H9 (cell line): ENCODE results near the gene TAGLN3. TPM values are rescaled to one million over a fixed set of nuclear protein-coding genes. Genes with fewer than 3 reads are reported as not detected.

Source experiments
- DNase-seq: peaks from one replicate; pipeline ENCODE4 v3.0.0-alpha.2; 2017
- H2AFZ ChIP-seq: one replicate; pipeline ENCODE4 v1.6.1; 2013; ENCODE audit warnings: mild to moderate bottlenecking, low read length, control low read depth, moderate library complexity
- H2AK5ac ChIP-seq: 2 replicates; pipeline ENCODE4 v1.6.1; 2013; ENCODE audit warnings: low read length, control low read depth, mixed read lengths; ENCODE audit not compliant: insufficient read length
- H2BK120ac ChIP-seq: one replicate; pipeline ENCODE4 v1.6.1; 2013; ENCODE audit warnings: low read depth, mild to moderate bottlenecking, low read length, control low read depth, inconsistent platforms; ENCODE audit not compliant: poor library complexity, severe bottlenecking
- H2BK12ac ChIP-seq: 2 replicates; pipeline ENCODE4 v1.6.1; 2013; ENCODE audit warnings: low read length, control low read depth, mixed read lengths, low read depth; ENCODE audit not compliant: insufficient read length
- H2BK15ac ChIP-seq: 2 replicates; pipeline ENCODE4 v1.6.1; 2013; ENCODE audit warnings: low read depth, low read length, control low read depth
- H2BK20ac ChIP-seq: one replicate; pipeline ENCODE4 v1.6.1; 2013; ENCODE audit warnings: low read depth, mild to moderate bottlenecking, low read length, control low read depth, inconsistent platforms; ENCODE audit not compliant: poor library complexity, severe bottlenecking
- H2BK5ac ChIP-seq: 2 replicates; pipeline ENCODE4 v1.6.1; 2013; ENCODE audit warnings: low read length, control low read depth, mixed read lengths; ENCODE audit not compliant: insufficient read length
- H3K14ac ChIP-seq: 2 replicates; pipeline ENCODE4 v1.6.1; 2013; ENCODE audit warnings: low read length, control low read depth; ENCODE audit not compliant: insufficient read depth
- H3K18ac ChIP-seq: 2 replicates; pipeline ENCODE4 v1.6.1; 2013; ENCODE audit warnings: low read depth, mild to moderate bottlenecking, mixed read lengths, low read length, control low read depth; ENCODE audit not compliant: insufficient read length
- H3K23ac ChIP-seq: 2 replicates; pipeline ENCODE4 v1.6.1; 2013; ENCODE audit warnings: low read length, control low read depth, mixed read lengths, low read depth; ENCODE audit not compliant: insufficient read length
- H3K23me2 ChIP-seq: 2 replicates; pipeline ENCODE4 v1.6.1; 2013; ENCODE audit warnings: low read depth, mild to moderate bottlenecking, mixed read lengths, low read length, control low read depth; ENCODE audit not compliant: insufficient read length, poor library complexity, severe bottlenecking
- H3K27ac ChIP-seq: 2 replicates; pipeline ENCODE4 v1.5.1; 2013; ENCODE audit warnings: low read length, control low read depth, mixed read lengths, low read depth; ENCODE audit not compliant: insufficient read length
- H3K27me3 ChIP-seq: 2 replicates; pipeline ENCODE4 v1.6.1; 2013; ENCODE audit warnings: low read length, control low read depth, inconsistent platforms; ENCODE audit not compliant: insufficient read depth
- H3K4ac ChIP-seq: 2 replicates; pipeline ENCODE4 v1.6.1; 2013; ENCODE audit warnings: low read depth, mild to moderate bottlenecking, control low read depth, inconsistent platforms, low read length, moderate library complexity
- H3K4me1 ChIP-seq: 2 replicates; pipeline ENCODE4 v1.6.1; 2013; ENCODE audit warnings: low read length, control low read depth, inconsistent platforms; ENCODE audit not compliant: insufficient read depth
- H3K4me2 ChIP-seq: 2 replicates; pipeline ENCODE4 v1.6.1; 2013; ENCODE audit warnings: low read length, control low read depth, mixed read lengths; ENCODE audit not compliant: insufficient read length, insufficient read depth
- H3K56ac ChIP-seq: 2 replicates; pipeline ENCODE4 v1.6.1; 2013; ENCODE audit warnings: low read depth, mild to moderate bottlenecking, mixed read lengths, low read length, control low read depth; ENCODE audit not compliant: insufficient read length
- H3K79me1 ChIP-seq: 2 replicates; pipeline ENCODE4 v1.6.1; 2013; ENCODE audit warnings: low read depth, mild to moderate bottlenecking, moderate library complexity, low read length, control low read depth, inconsistent platforms; ENCODE audit not compliant: insufficient read depth, poor library complexity, severe bottlenecking
- H3K79me2 ChIP-seq: 2 replicates; pipeline ENCODE4 v1.6.1; 2013; ENCODE audit warnings: low read length, control low read depth, inconsistent platforms; ENCODE audit not compliant: insufficient read depth
- H3K9ac ChIP-seq: 2 replicates; pipeline ENCODE4 v1.6.1; 2013; ENCODE audit warnings: low read length, control low read depth, mixed read lengths; ENCODE audit not compliant: insufficient read length; ENCODE audit errors: extremely low read depth
- H3K9me3 ChIP-seq: one replicate; pipeline ENCODE4 v1.6.1; 2013; ENCODE audit warnings: low read depth, low read length, inconsistent platforms; ENCODE audit not compliant: control insufficient read depth
- H3T11ph ChIP-seq: one replicate; pipeline ENCODE4 v1.6.1; 2013; ENCODE audit warnings: mild to moderate bottlenecking, low read length, control low read depth, inconsistent platforms
- H4K20me1 ChIP-seq: one replicate; pipeline ENCODE4 v1.6.1; 2013; ENCODE audit not compliant: control insufficient read depth, insufficient read length, insufficient read depth
- H4K5ac ChIP-seq: 2 replicates; pipeline ENCODE4 v1.6.1; 2013; ENCODE audit warnings: low read depth, mild to moderate bottlenecking, mixed read lengths, low read length, control low read depth; ENCODE audit not compliant: insufficient read length
- H4K8ac ChIP-seq: replicated peaks from 2 replicates; pipeline ENCODE4 v1.6.1; 2013; ENCODE audit warnings: low read length, control low read depth, mixed read lengths, low read depth; ENCODE audit not compliant: insufficient read length
- H4K91ac ChIP-seq: 2 replicates; pipeline ENCODE4 v1.6.1; 2013; ENCODE audit warnings: low read depth, mild to moderate bottlenecking, moderate library complexity, mixed read lengths, low read length, control low read depth; ENCODE audit not compliant: insufficient read length
- H3K27ac Mint-ChIP-seq, 3 experiments: 2 replicates in 2 of 3; 3 replicates in 1 of 3; pipeline ENCODE4 v1.8.0; 2020 to 2021; ENCODE audit warnings: mixed read lengths in 3 of 3, mild to moderate bottlenecking in 1 of 3, moderate library complexity in 1 of 3
- H3K27me3 Mint-ChIP-seq: 2 replicates; pipeline ENCODE4 v1.8.0; 2021; ENCODE audit warnings: low read depth, mild to moderate bottlenecking, moderate library complexity, mixed read lengths
- H3K36me3 Mint-ChIP-seq, 3 experiments: 2 replicates in 2 of 3; 3 replicates in 1 of 3; pipeline ENCODE4 v1.8.0; 2020 to 2021; ENCODE audit warnings: low read depth in 3 of 3, mixed read lengths in 3 of 3; ENCODE audit not compliant: insufficient read depth in 1 of 3
- H3K4me1 Mint-ChIP-seq, 2 experiments: 2 replicates each; pipeline ENCODE4 v1.8.0; 2020; ENCODE audit warnings: mixed read lengths in 2 of 2
- H3K4me3 Mint-ChIP-seq, 2 experiments: 2 replicates in 1 of 2; 3 replicates in 1 of 2; pipeline ENCODE4 v1.8.0; 2020 to 2021; ENCODE audit warnings: mild to moderate bottlenecking in 2 of 2, mixed read lengths in 2 of 2, moderate library complexity in 1 of 2
- H3K9me3 Mint-ChIP-seq, 2 experiments: 2 replicates in 1 of 2; 3 replicates in 1 of 2; pipeline ENCODE4 v1.8.0; 2020; ENCODE audit warnings: mild to moderate bottlenecking in 2 of 2, mixed read lengths in 2 of 2, moderate library complexity in 1 of 2
- WGBS: extraction: QIAGEN DNeasy Blood & Tissue Kit; methylation state at CpG from one replicate; pipeline ENCODE4 v1.1.7; 2013; ENCODE audit warnings: missing lambda C conversion rate, low lambda C conversion rate, mixed read lengths; ENCODE audit not compliant: insufficient read length; ENCODE audit errors: extremely low coverage; 5-methylcytosine and 5-hydroxymethylcytosine counted together
- total RNA-seq: library from RNA; stranded (reverse); gene quantifications from 2 replicates; pipeline ENCODE4 v1.2.1, GENCODE V29; 2021
- TF ChIP-seq, protein P1 (sequence below): fragments of 200-600 bp; sonication (generic); conservative IDR thresholded peaks from 3 replicates; pipeline ENCODE4 v1.8.0; 2021; ENCODE audit warnings: antibody characterized with exemption, mild to moderate bottlenecking

The TAGLN3 gene
- total RNA-seq, 1 experiment from 2014 or later = 6.4 TPM

DNA sequence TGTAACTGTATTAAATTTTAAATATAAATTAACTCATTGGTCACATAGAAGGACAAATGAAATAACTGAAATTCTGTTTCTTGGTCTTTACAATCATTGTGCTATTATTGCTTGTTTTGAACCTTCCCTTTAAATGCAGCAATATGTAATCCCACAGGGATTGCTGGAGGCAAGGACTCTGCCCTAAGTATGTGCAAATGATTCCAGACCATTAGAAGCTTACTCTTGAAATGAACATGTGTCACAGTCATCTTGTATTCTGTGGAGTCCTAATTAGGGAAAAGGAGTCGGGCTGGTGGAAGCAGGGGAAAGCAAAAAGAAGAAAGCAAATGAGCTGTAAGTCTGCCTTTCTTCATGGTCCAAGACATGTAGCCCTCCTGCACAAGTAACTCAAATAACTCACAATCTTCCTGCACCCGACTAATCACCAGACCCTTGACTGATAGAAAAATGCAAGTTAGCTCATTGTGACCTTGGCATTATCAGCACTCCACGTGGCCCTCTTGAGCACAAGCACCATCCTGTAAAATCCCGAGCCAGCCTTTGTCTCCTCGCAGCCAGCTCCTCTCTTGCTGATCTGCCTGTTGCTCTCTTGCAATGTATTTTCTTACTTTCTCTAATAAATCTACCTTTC, 33.5 kb downstream of the TAGLN3 start:
- peaks cover 27 to 29% of the 10 kb centered on the region in 2 experiments for H3K9me3 Mint-ChIP-seq
- Histone ChIP-seq H2BK20ac (no peak overlapping the region), H3K23me2 (no peaks in the 10 kb centered on the region), H3K9ac (no peak overlapping the region), H2BK15ac (no peak overlapping the region), H4K91ac (no peak overlapping the region), H3T11ph (no peak overlapping the region), H3K79me1 (no peaks in the 10 kb centered on the region), H2BK5ac (no peak overlapping the region), H4K20me1 (no peaks in the 10 kb centered on the region), H4K5ac (no peak overlapping the region), H2BK120ac (no peak overlapping the region), H3K4ac (no peak overlapping the region), H4K8ac (no peak overlapping the region), H3K4me1 (no peaks in the 10 kb centered on the region), H3K27ac (no peak overlapping the region), H3K14ac (no peak overlapping the region), H2AFZ (no peak overlapping the region), H3K4me2 (no peak overlapping the region), H2BK12ac (no peak overlapping the region), H3K79me2 (no peaks in the 10 kb centered on the region), H3K9me3 (no peaks in the 10 kb centered on the region), H3K56ac (no peak overlapping the region), H3K27me3 (no peaks in the 10 kb centered on the region), H2AK5ac (no peak overlapping the region), H3K23ac (no peak overlapping the region), H3K18ac (no peak overlapping the region)
- TF ChIP-seq, protein P1, sequence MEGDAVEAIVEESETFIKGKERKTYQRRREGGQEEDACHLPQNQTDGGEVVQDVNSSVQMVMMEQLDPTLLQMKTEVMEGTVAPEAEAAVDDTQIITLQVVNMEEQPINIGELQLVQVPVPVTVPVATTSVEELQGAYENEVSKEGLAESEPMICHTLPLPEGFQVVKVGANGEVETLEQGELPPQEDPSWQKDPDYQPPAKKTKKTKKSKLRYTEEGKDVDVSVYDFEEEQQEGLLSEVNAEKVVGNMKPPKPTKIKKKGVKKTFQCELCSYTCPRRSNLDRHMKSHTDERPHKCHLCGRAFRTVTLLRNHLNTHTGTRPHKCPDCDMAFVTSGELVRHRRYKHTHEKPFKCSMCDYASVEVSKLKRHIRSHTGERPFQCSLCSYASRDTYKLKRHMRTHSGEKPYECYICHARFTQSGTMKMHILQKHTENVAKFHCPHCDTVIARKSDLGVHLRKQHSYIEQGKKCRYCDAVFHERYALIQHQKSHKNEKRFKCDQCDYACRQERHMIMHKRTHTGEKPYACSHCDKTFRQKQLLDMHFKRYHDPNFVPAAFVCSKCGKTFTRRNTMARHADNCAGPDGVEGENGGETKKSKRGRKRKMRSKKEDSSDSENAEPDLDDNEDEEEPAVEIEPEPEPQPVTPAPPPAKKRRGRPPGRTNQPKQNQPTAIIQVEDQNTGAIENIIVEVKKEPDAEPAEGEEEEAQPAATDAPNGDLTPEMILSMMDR = no peak
- peaks cover 12 to 22% (median 18%) of the 10 kb centered on the region in 3 experiments for H3K36me3 Mint-ChIP-seq
- H3K4me3 Mint-ChIP-seq = no peak overlapping the region
- no CpG with 5 or more reads among the region's 5 CpGs for WGBS
- peaks cover 5 to 9% of the 10 kb centered on the region in 2 experiments; a peak in 3 of 4 replicates for H3K4me1 Mint-ChIP-seq
- no peak for DNase-seq
- H3K27ac Mint-ChIP-seq = no peak overlapping the region
- no peaks in the 10 kb centered on the region for H3K27me3 Mint-ChIP-seq
